GM21390 (cell line): Measurements from ENCODE around the gene SRSF5.
"Not testable (repeated sequence)": the region's sequence is repeated elsewhere in the genome, so short reads cannot be mapped to it uniquely, and the experiment has no call there.

Experiments
- ATAC-seq: cut with Tn5 transposase; IDR thresholded peaks from one replicate; pipeline ENCODE4 v1.9.1; 2021; ENCODE audit not compliant: unreplicated experiment

SRSF5 gene

GRCh38 chr14:69807192-69807591 lies 40.2 kb downstream of the SRSF5 start:
- ATAC-seq: no peak

DNA sequence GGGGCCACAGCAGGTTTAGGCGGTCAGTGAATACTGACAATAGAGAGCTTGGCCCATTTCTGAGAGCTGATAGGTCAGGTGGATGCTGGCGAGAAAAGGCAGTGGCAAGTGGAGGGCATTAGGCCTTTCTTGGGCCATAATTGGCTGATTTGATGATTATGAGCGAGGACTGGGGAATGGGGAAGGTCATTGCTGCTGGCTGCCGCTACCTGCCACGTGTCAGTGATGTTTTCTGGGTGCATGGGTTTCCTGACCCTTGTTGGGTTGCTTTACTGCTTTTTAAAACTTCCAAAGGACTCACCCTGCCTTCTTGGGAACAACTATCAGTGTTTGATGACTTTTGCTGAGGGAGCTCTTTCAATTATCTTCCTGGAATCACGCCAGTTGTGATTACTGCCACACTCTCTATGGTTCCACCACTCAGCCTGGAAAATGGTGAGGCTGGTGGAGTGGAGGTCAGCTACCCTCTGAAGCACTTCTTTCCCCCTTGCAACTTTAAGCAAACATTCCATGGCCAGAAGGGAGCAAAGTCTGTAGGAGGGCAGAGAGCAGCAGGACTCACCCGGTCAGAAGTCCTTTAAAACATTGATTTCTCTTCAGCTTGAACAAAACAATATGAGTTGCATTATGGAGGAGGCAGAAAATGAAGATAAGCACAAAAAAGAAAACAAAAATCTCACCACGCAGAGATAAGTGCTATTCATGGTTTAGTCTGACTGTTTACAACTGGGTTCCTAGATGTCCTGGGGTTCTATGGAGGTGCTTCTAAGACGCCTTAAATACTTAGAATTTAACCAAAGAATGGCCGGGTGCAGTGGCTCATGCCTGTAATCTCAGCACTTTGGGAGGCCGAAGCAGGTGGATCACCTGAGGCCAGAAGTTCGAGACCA lies 42.2 kb downstream of the SRSF5 start:
- ATAC-seq: no peak

GRCh38 chr14:69811227-69811867 lies 44.4 kb downstream of the SRSF5 start:
- ATAC-seq: no peak

- no peak for ATAC-seq
Observed at GRCh38 chr14:69811868-69812252, 44.9 kb downstream of the SRSF5 start.

DNA sequence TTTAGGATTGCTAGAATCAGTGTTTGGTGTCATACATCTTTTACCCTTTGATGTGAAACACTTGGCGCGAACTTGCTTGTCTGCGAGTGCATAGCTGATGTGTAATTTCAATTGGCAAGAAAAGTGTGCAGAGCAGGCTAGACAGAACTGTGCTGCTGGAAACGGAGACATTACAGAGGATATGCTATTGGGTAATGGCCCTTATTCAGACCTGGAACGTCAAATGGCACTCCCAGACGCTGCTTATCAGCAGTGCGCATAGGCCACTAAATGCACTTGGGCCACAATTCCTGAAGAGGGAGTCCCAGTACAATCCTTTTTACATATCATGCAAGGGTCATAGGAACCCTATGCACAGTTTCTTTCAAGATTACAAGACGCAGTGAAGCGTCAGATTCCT lies 45.8 kb downstream of the SRSF5 start:
- no peak for ATAC-seq

DNA sequence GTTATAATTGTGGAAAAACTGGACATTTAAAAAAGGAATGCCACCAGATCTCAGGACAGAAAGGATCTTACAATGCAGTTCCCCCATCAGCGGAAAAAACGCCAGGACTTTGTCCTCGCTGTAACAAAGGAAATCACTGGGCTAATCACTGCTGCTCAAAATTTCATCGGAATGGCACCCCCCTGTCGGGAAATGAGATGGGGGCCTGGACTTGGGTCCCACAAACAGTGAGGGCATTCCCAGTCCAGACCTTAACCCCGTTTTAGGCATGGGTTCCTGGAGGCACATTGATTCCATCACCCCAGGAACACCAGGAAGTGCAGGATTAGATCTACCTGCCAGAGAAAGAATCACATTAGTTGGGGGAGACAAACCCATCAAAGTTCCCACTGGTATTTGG lies 46.4 kb downstream of the SRSF5 start:
- not testable (repeated sequence) for ATAC-seq

- ATAC-seq: no peak
Observed at GRCh38 chr14:69814397-69814796, 47.5 kb downstream of the SRSF5 start.

DNA sequence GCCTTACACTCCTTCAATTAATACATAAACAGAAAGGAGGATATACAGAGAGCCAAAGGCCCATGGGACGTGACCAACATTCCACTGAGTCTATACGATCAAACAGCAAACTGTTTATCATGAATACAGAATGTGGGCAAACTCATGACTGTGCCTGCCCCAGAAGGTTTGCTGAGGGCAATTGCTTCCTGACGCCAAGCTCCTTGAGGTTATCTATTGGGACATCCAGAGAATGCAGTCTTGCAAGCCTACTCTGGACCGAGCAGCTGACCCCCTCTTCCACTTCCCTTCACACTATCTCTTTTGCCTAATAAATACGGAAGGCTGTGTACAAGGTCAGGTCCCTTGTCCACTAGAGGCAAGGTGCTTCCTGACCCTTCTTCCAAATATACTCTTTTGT lies 48.6 kb downstream of the SRSF5 start:
- ATAC-seq: no peak

DNA sequence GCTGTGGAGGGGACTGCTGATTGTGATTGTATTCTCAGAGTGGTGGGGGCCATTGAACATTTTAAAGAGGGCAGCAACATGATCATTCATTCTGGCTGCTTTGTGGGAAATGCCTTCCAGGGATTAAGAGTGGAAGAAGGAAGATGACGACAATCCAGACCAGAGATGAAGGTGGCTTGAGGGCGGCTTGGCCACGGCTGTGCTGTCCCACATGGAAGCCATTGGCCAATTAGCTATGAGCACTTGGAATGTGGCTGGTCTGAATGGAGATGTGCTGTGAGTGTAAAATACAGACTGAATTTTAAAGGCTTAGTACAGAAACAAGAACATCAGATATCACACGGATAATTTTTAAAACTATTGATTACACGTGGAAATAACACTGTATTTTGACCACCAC lies 49.3 kb downstream of the SRSF5 start:
- no peak for ATAC-seq

GRCh38 chr14:69818758-69819191 lies 51.8 kb downstream of the SRSF5 start:
- ATAC-seq: no peak

GRCh38 chr14:69819607-69820006 lies 52.7 kb downstream of the SRSF5 start:
- ATAC-seq: no peak

GRCh38 chr14:69820991-69821390 lies 54.0 kb downstream of the SRSF5 start:
- ATAC-seq: no peak
